H9 (cell line): Measurements from ENCODE around the gene ROBO1. TPM values are rescaled to one million over a fixed set of nuclear protein-coding genes. Genes with fewer than 3 reads are reported as not detected.

ENCODE experiments used
- DNase-seq: peaks from one replicate; pipeline ENCODE4 v3.0.0-alpha.2; 2017
- H2AFZ ChIP-seq: one replicate; pipeline ENCODE4 v1.6.1; 2013; ENCODE audit warnings: mild to moderate bottlenecking, low read length, control low read depth, moderate library complexity
- H2AK5ac ChIP-seq: 2 replicates; pipeline ENCODE4 v1.6.1; 2013; ENCODE audit warnings: low read length, control low read depth, mixed read lengths; ENCODE audit not compliant: insufficient read length
- H2BK120ac ChIP-seq: one replicate; pipeline ENCODE4 v1.6.1; 2013; ENCODE audit warnings: low read depth, mild to moderate bottlenecking, low read length, control low read depth, inconsistent platforms; ENCODE audit not compliant: poor library complexity, severe bottlenecking
- H2BK12ac ChIP-seq: 2 replicates; pipeline ENCODE4 v1.6.1; 2013; ENCODE audit warnings: low read length, control low read depth, mixed read lengths, low read depth; ENCODE audit not compliant: insufficient read length
- H2BK15ac ChIP-seq: 2 replicates; pipeline ENCODE4 v1.6.1; 2013; ENCODE audit warnings: low read depth, low read length, control low read depth
- H2BK20ac ChIP-seq: one replicate; pipeline ENCODE4 v1.6.1; 2013; ENCODE audit warnings: low read depth, mild to moderate bottlenecking, low read length, control low read depth, inconsistent platforms; ENCODE audit not compliant: poor library complexity, severe bottlenecking
- H2BK5ac ChIP-seq: 2 replicates; pipeline ENCODE4 v1.6.1; 2013; ENCODE audit warnings: low read length, control low read depth, mixed read lengths; ENCODE audit not compliant: insufficient read length
- H3K14ac ChIP-seq: 2 replicates; pipeline ENCODE4 v1.6.1; 2013; ENCODE audit warnings: low read length, control low read depth; ENCODE audit not compliant: insufficient read depth
- H3K18ac ChIP-seq: 2 replicates; pipeline ENCODE4 v1.6.1; 2013; ENCODE audit warnings: low read depth, mild to moderate bottlenecking, mixed read lengths, low read length, control low read depth; ENCODE audit not compliant: insufficient read length
- H3K23ac ChIP-seq: 2 replicates; pipeline ENCODE4 v1.6.1; 2013; ENCODE audit warnings: low read length, control low read depth, mixed read lengths, low read depth; ENCODE audit not compliant: insufficient read length
- H3K23me2 ChIP-seq: 2 replicates; pipeline ENCODE4 v1.6.1; 2013; ENCODE audit warnings: low read depth, mild to moderate bottlenecking, mixed read lengths, low read length, control low read depth; ENCODE audit not compliant: insufficient read length, poor library complexity, severe bottlenecking
- H3K27ac ChIP-seq: 2 replicates; pipeline ENCODE4 v1.5.1; 2013; ENCODE audit warnings: low read length, control low read depth, mixed read lengths, low read depth; ENCODE audit not compliant: insufficient read length
- H3K27me3 ChIP-seq: 2 replicates; pipeline ENCODE4 v1.6.1; 2013; ENCODE audit warnings: low read length, control low read depth, inconsistent platforms; ENCODE audit not compliant: insufficient read depth
- H3K4ac ChIP-seq: 2 replicates; pipeline ENCODE4 v1.6.1; 2013; ENCODE audit warnings: low read depth, mild to moderate bottlenecking, control low read depth, inconsistent platforms, low read length, moderate library complexity
- H3K4me1 ChIP-seq: 2 replicates; pipeline ENCODE4 v1.6.1; 2013; ENCODE audit warnings: low read length, control low read depth, inconsistent platforms; ENCODE audit not compliant: insufficient read depth
- H3K4me2 ChIP-seq: 2 replicates; pipeline ENCODE4 v1.6.1; 2013; ENCODE audit warnings: low read length, control low read depth, mixed read lengths; ENCODE audit not compliant: insufficient read length, insufficient read depth
- H3K56ac ChIP-seq: 2 replicates; pipeline ENCODE4 v1.6.1; 2013; ENCODE audit warnings: low read depth, mild to moderate bottlenecking, mixed read lengths, low read length, control low read depth; ENCODE audit not compliant: insufficient read length
- H3K79me1 ChIP-seq: 2 replicates; pipeline ENCODE4 v1.6.1; 2013; ENCODE audit warnings: low read depth, mild to moderate bottlenecking, moderate library complexity, low read length, control low read depth, inconsistent platforms; ENCODE audit not compliant: insufficient read depth, poor library complexity, severe bottlenecking
- H3K79me2 ChIP-seq: 2 replicates; pipeline ENCODE4 v1.6.1; 2013; ENCODE audit warnings: low read length, control low read depth, inconsistent platforms; ENCODE audit not compliant: insufficient read depth
- H3K9ac ChIP-seq: 2 replicates; pipeline ENCODE4 v1.6.1; 2013; ENCODE audit warnings: low read length, control low read depth, mixed read lengths; ENCODE audit not compliant: insufficient read length; ENCODE audit errors: extremely low read depth
- H3K9me3 ChIP-seq: one replicate; pipeline ENCODE4 v1.6.1; 2013; ENCODE audit warnings: low read depth, low read length, inconsistent platforms; ENCODE audit not compliant: control insufficient read depth
- H3T11ph ChIP-seq: one replicate; pipeline ENCODE4 v1.6.1; 2013; ENCODE audit warnings: mild to moderate bottlenecking, low read length, control low read depth, inconsistent platforms
- H4K20me1 ChIP-seq: one replicate; pipeline ENCODE4 v1.6.1; 2013; ENCODE audit not compliant: control insufficient read depth, insufficient read length, insufficient read depth
- H4K5ac ChIP-seq: 2 replicates; pipeline ENCODE4 v1.6.1; 2013; ENCODE audit warnings: low read depth, mild to moderate bottlenecking, mixed read lengths, low read length, control low read depth; ENCODE audit not compliant: insufficient read length
- H4K8ac ChIP-seq: replicated peaks from 2 replicates; pipeline ENCODE4 v1.6.1; 2013; ENCODE audit warnings: low read length, control low read depth, mixed read lengths, low read depth; ENCODE audit not compliant: insufficient read length
- H4K91ac ChIP-seq: 2 replicates; pipeline ENCODE4 v1.6.1; 2013; ENCODE audit warnings: low read depth, mild to moderate bottlenecking, moderate library complexity, mixed read lengths, low read length, control low read depth; ENCODE audit not compliant: insufficient read length
- H3K27ac Mint-ChIP-seq, 3 experiments: 2 replicates in 2 of 3; 3 replicates in 1 of 3; pipeline ENCODE4 v1.8.0; 2020 to 2021; ENCODE audit warnings: mixed read lengths in 3 of 3, mild to moderate bottlenecking in 1 of 3, moderate library complexity in 1 of 3
- H3K27me3 Mint-ChIP-seq: 2 replicates; pipeline ENCODE4 v1.8.0; 2021; ENCODE audit warnings: low read depth, mild to moderate bottlenecking, moderate library complexity, mixed read lengths
- H3K36me3 Mint-ChIP-seq, 3 experiments: 2 replicates in 2 of 3; 3 replicates in 1 of 3; pipeline ENCODE4 v1.8.0; 2020 to 2021; ENCODE audit warnings: low read depth in 3 of 3, mixed read lengths in 3 of 3; ENCODE audit not compliant: insufficient read depth in 1 of 3
- H3K4me1 Mint-ChIP-seq, 2 experiments: 2 replicates each; pipeline ENCODE4 v1.8.0; 2020; ENCODE audit warnings: mixed read lengths in 2 of 2
- H3K4me3 Mint-ChIP-seq, 2 experiments: 2 replicates in 1 of 2; 3 replicates in 1 of 2; pipeline ENCODE4 v1.8.0; 2020 to 2021; ENCODE audit warnings: mild to moderate bottlenecking in 2 of 2, mixed read lengths in 2 of 2, moderate library complexity in 1 of 2
- H3K9me3 Mint-ChIP-seq, 2 experiments: 2 replicates in 1 of 2; 3 replicates in 1 of 2; pipeline ENCODE4 v1.8.0; 2020; ENCODE audit warnings: mild to moderate bottlenecking in 2 of 2, mixed read lengths in 2 of 2, moderate library complexity in 1 of 2
- CTCF ChIP-seq: fragments of 200-600 bp; sonication (generic); conservative IDR thresholded peaks from 3 replicates; pipeline ENCODE4 v1.8.0; 2021; ENCODE audit warnings: antibody characterized with exemption, mild to moderate bottlenecking
- whole genome bisulfite sequencing: extraction: QIAGEN DNeasy Blood & Tissue Kit; methylation state at CpG from one replicate; pipeline ENCODE4 v1.1.7; 2013; ENCODE audit warnings: missing lambda C conversion rate, low lambda C conversion rate, mixed read lengths; ENCODE audit not compliant: insufficient read length; ENCODE audit errors: extremely low coverage; 5-methylcytosine and 5-hydroxymethylcytosine counted together
- total RNA-seq: library from RNA; stranded (reverse); gene quantifications from 2 replicates; pipeline ENCODE4 v1.2.1, GENCODE V29; 2021

ROBO1 gene
- total RNA-seq, 1 experiment from 2014 or later = 62.7 TPM

- Histone ChIP-seq H4K5ac (no peak overlapping the region), H4K91ac (no peak overlapping the region), H3K23me2 (no peaks in the 10 kb centered on the region), H3T11ph (no peak overlapping the region), H3K14ac (no peak overlapping the region), H2BK20ac (no peak overlapping the region), H2BK120ac (no peak overlapping the region), H3K23ac (no peak overlapping the region), H3K27me3 (no peaks in the 10 kb centered on the region), H4K8ac (no peak overlapping the region), H2AFZ (no peak overlapping the region), H3K18ac (no peak overlapping the region), H3K56ac (no peak overlapping the region), H2BK15ac (no peak overlapping the region), H2BK12ac (no peak overlapping the region), H3K79me2 (no peaks in the 10 kb centered on the region), H3K9ac (no peak overlapping the region), H4K20me1 (no peaks in the 10 kb centered on the region), H3K27ac (no peak overlapping the region), H2BK5ac (no peak overlapping the region), H2AK5ac (no peak overlapping the region), H3K9me3 (no peaks in the 10 kb centered on the region), H3K4ac (no peak overlapping the region), H3K4me1 (no peaks in the 10 kb centered on the region; the same call in 1 of the 2 replicates), H3K4me2 (no peak overlapping the region), H3K79me1 (no peaks in the 10 kb centered on the region)
- TF ChIP-seq CTCF = no peak
- no peak overlapping the region for H3K4me3 Mint-ChIP-seq
- no peak for DNase-seq
- no peaks in the 10 kb centered on the region for H3K27me3 Mint-ChIP-seq
- H3K27ac Mint-ChIP-seq = peak overlapping the region in 1 of 3 experiments; percentile 56; a peak in 2 of 7 replicates
- no CpG with 5 or more reads among the region's 4 CpGs for WGBS
- peaks cover 1 to 2% of the 10 kb centered on the region in 2 experiments; a peak in 3 of 5 replicates for H3K9me3 Mint-ChIP-seq
- peaks cover 0 to 5% (median 2%) of the 10 kb centered on the region in 3 experiments; a peak in 3 of 7 replicates for H3K36me3 Mint-ChIP-seq
- H3K4me1 Mint-ChIP-seq = peaks cover 30 to 31% of the 10 kb centered on the region in 2 experiments
These were observed 701.3 kb downstream of the ROBO1 start for GRCh38 chr3:79066481-79066880.
